ENCODE results near the gene ADI1. TPM values are rescaled to one million over a fixed set of nuclear protein-coding genes. Genes with fewer than 3 reads are reported as not detected.
A peak's percentile ranks its signal among the peaks of the same experiment; 100 is the strongest.

ADI1 gene
- total RNA-seq, 4 donors from 2014 or later, result 90.0 to 130 (median 96.9) TPM

GRCh38 chr2:3536682-3537632 is 17.6 kb upstream of the ADI1 start:
- intact Hi-C loops (cut with DNase I), result no loop called here
- DNase-seq (ENCODE audit: extremely low spot score), result no peak
- no peaks in the 10 kb centered on the region for H3K27me3 ChIP-seq
- H3K27ac ChIP-seq (replicated peaks in 1 of 4), result peak overlapping the region; percentile 87 to 96 (median 88)
- WGBS, result 63% methylated on average over 15 of the region's 16 CpGs
- TF ChIP-seq, protein P1, sequence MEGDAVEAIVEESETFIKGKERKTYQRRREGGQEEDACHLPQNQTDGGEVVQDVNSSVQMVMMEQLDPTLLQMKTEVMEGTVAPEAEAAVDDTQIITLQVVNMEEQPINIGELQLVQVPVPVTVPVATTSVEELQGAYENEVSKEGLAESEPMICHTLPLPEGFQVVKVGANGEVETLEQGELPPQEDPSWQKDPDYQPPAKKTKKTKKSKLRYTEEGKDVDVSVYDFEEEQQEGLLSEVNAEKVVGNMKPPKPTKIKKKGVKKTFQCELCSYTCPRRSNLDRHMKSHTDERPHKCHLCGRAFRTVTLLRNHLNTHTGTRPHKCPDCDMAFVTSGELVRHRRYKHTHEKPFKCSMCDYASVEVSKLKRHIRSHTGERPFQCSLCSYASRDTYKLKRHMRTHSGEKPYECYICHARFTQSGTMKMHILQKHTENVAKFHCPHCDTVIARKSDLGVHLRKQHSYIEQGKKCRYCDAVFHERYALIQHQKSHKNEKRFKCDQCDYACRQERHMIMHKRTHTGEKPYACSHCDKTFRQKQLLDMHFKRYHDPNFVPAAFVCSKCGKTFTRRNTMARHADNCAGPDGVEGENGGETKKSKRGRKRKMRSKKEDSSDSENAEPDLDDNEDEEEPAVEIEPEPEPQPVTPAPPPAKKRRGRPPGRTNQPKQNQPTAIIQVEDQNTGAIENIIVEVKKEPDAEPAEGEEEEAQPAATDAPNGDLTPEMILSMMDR (IDR thresholded peaks at IDR 0.05), result peak; percentile 31 to 62 (median 50)
- TF ChIP-seq POLR2AphosphoS5 (IDR thresholded peaks at IDR 0.05) (peak in 1 of 2 donors; percentile 25), POLR2A (IDR thresholded peaks at IDR 0.05; ENCODE audit: low read depth) (no peak), EP300 (IDR thresholded peaks at IDR 0.05) (no peak)
- no peaks in the 10 kb centered on the region for H3K9me3 ChIP-seq
- H3K36me3 ChIP-seq, result peaks cover 20 to 45% (median 25%) of the 10 kb centered on the region in 4 donors
- peak overlapping the region; percentile 47 to 59 (median 50) for H3K4me3 ChIP-seq
- peaks cover 27 to 49% (median 40%) of the 10 kb centered on the region in 4 donors for H3K4me1 ChIP-seq

DNA sequence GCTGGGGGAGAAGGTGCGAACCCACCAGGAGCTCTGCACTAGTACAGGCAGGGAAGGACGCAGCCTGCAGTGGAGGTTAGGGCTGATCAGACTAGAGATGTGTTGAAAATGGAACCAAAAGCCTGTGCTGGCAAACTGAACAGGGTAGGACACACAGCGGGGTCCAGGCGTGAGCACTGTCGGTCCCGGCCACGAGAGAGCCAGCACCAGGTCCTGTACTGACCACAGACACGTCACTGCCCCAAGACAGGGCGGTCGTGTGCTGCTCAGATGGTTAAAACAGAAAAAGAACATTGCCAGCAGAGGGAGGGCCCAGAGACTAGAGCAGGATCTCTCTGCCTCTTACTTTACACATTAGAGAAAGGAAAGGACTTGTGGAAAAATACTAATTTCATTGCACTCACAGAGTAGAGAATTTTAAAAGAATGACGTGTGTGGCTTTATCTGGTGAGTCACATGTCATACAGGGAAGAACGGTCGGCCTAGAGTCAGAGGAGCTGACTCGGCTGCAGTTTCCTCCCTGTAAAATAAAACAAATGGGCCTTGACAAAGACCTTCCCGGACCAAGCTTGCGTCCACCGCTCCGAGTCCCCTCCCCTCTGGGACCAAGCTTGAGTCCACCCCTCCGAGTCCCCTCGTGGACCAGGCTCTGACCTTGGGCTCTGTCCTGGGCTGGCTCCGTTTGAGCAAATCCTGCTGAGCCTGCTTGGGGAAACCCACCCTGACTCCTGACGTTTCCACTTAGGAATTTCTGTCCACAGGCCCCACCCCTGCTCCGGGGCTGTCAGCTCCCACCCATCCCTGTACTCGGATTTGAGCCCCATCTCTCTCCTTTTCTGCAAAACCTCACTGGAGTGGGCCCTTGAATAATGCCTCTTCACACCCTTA is 16.7 kb upstream of the ADI1 start:
- H3K9me3 ChIP-seq, result no peaks in the 10 kb centered on the region
- peaks cover 14 to 45% (median 21%) of the 10 kb centered on the region in 4 donors for H3K36me3 ChIP-seq
- intact Hi-C loops (cut with DNase I), result no loop called here
- H3K27ac ChIP-seq (replicated peaks in 1 of 4), result peak overlapping the region; percentile 87 to 96 (median 88)
- 24% methylated on average over 24 of the region's 24 CpGs for WGBS
- H3K4me1 ChIP-seq, result peaks cover 27 to 49% (median 40%) of the 10 kb centered on the region in 4 donors
- TF ChIP-seq POLR2A (IDR thresholded peaks at IDR 0.05; ENCODE audit: low read depth), result no peak
- TF ChIP-seq POLR2AphosphoS5 (IDR thresholded peaks at IDR 0.05), result peak; percentile 61 to 70
- TF ChIP-seq, protein P1 (IDR thresholded peaks at IDR 0.05), result peak; percentile 19 to 33 (median 25)
- no peaks in the 10 kb centered on the region for H3K27me3 ChIP-seq
- DNase-seq (ENCODE audit: extremely low spot score), result no peak
- H3K4me3 ChIP-seq, result peak overlapping the region; percentile 47 to 59 (median 50)

GRCh38 chr2:3535467-3535793 is 16.1 kb upstream of the ADI1 start:
- H3K4me3 ChIP-seq, result peak overlapping the region; percentile 47 to 59 (median 50)
- TF ChIP-seq POLR2AphosphoS5 (IDR thresholded peaks at IDR 0.05), result no peak
- no peak for TF ChIP-seq EP300 (IDR thresholded peaks at IDR 0.05)
- intact Hi-C loops (cut with DNase I), result no loop called here

GRCh38 chr2:3534251-3534814 is 15.0 kb upstream of the ADI1 start:
- no peak overlapping the region for H3K4me3 ChIP-seq

More at GRCh38 chr2:3535467-3535793, 16.1 kb upstream of the ADI1 start:
- no peak for DNase-seq (ENCODE audit: extremely low spot score)
- H3K4me1 ChIP-seq, result peaks cover 27 to 49% (median 40%) of the 10 kb centered on the region in 4 donors
- H3K9me3 ChIP-seq, result no peaks in the 10 kb centered on the region
- H3K27ac ChIP-seq (replicated peaks in 1 of 4), result peak overlapping the region; percentile 87 to 96 (median 88)
- no peaks in the 10 kb centered on the region for H3K27me3 ChIP-seq
- 45% methylated on average over 5 of the region's 5 CpGs for WGBS
- H3K36me3 ChIP-seq, result peaks cover 10 to 40% (median 18%) of the 10 kb centered on the region in 4 donors

More at GRCh38 chr2:3534251-3534814, 15.0 kb upstream of the ADI1 start:
- WGBS, result 98% methylated on average over 7 of the region's 24 CpGs
- no peak for TF ChIP-seq POLR2A (IDR thresholded peaks at IDR 0.05; ENCODE audit: low read depth)
- no peak for TF ChIP-seq EP300 (IDR thresholded peaks at IDR 0.05)
- no peak for TF ChIP-seq POLR2AphosphoS5 (IDR thresholded peaks at IDR 0.05)
- TF ChIP-seq, protein P1 (IDR thresholded peaks at IDR 0.05), result no peak
- Histone ChIP-seq H3K27me3 (no peaks in the 10 kb centered on the region), H3K4me1 (peaks cover 27 to 49% (median 40%) of the 10 kb centered on the region in 4 donors), H3K9me3 (no peaks in the 10 kb centered on the region), H3K27ac (replicated peaks in 1 of 4) (peak overlapping the region in 3 of 4 donors; percentile 87 to 96 (median 89)), H3K36me3 (peaks cover 3 to 34% (median 10%) of the 10 kb centered on the region in 4 donors)
- intact Hi-C loops (cut with DNase I), result no loop called here
- DNase-seq (ENCODE audit: extremely low spot score), result no peak

Data from esophagus muscularis mucosa (tissue), 4 donors.